ENCODE data around the gene CYSLTR2.

DNA sequence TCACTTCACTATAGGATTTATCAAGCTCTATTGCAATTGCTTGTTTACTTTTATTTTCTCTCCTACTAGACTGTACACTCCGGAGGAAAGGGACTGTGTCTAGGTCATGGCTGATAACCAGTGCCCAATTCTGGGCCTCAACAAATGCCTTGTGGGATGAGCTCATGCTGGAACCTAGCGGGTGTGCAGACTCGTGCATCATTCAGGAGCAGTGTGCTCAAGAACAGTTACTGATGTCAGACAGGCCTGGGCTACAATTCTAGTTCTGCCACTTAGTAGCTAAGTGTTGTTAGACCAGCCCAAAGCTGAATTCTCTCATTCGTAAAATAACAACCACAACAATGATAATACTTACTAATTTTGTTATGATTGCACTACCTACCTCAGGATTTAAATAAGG lies 95.4 kb downstream of the CYSLTR2 start:
- no peak for TF ChIP-seq CTCF (conservative IDR thresholded peaks at IDR 0.05)
- no peak for TF ChIP-seq EZH2 (IDR thresholded peaks at IDR 0.05; ENCODE audit: low read depth)

Measured in PC-9 (cell line).